Nephron (organoid): ENCODE measurements around the gene MSANTD1.
A peak's percentile ranks its signal among the peaks of the same experiment; 100 is the strongest.

ENCODE experiments used
- H3K27ac Mint-ChIP-seq, 3 experiments: 2 replicates each; pipeline ENCODE4 v1.8.0; 2020; ENCODE audit warnings: mixed read lengths in 3 of 3, mild to moderate bottlenecking in 2 of 3, moderate library complexity in 1 of 3
- H3K27me3 Mint-ChIP-seq: 2 replicates; pipeline ENCODE4 v1.8.0; 2021; ENCODE audit warnings: low read depth, mild to moderate bottlenecking, moderate library complexity, mixed read lengths
- H3K36me3 Mint-ChIP-seq: 2 replicates; pipeline ENCODE4 v1.8.0; 2020; ENCODE audit warnings: low read depth, mixed read lengths
- H3K4me1 Mint-ChIP-seq: 2 replicates; pipeline ENCODE4 v1.8.0; 2020; ENCODE audit warnings: mixed read lengths
- H3K4me3 Mint-ChIP-seq, 3 experiments: 2 replicates each; pipeline ENCODE4 v1.8.0; 2020; ENCODE audit warnings: mild to moderate bottlenecking in 3 of 3, mixed read lengths in 3 of 3, moderate library complexity in 2 of 3
- H3K9me3 Mint-ChIP-seq: 2 replicates; pipeline ENCODE4 v1.8.0; 2020; ENCODE audit warnings: mixed read lengths
- CTCF ChIP-seq, 3 experiments: fragments of 200-600 bp; sonication (generic); IDR thresholded peaks; one replicate each; pipeline ENCODE4 v1.5.0; 2021; ENCODE audit warnings: antibody characterized with exemption in 3 of 3; ENCODE audit not compliant: unreplicated experiment in 3 of 3

MSANTD1 gene

GRCh38 chr4:3239303-3239702 is 9.7 kb upstream of the MSANTD1 start:
- Mint-ChIP-seq H3K9me3 (no peaks in the 10 kb centered on the region), H3K4me1 (peaks cover 38% of the 10 kb centered on the region), H3K4me3 (no peak overlapping the region), H3K36me3 (peaks cover 29% of the 10 kb centered on the region), H3K27me3 (peaks cover 4% of the 10 kb centered on the region), H3K27ac (no peak overlapping the region)
- TF ChIP-seq CTCF (IDR thresholded peaks at IDR 0.05; ENCODE audit: unreplicated experiment in 3 of 3), result no peak

GRCh38 chr4:3239998-3240920 is 8.7 kb upstream of the MSANTD1 start:
- Mint-ChIP-seq H3K4me1 (peaks cover 38% of the 10 kb centered on the region), H3K9me3 (no peaks in the 10 kb centered on the region), H3K27me3 (peaks cover 4% of the 10 kb centered on the region), H3K36me3 (peaks cover 23% of the 10 kb centered on the region), H3K27ac (no peak overlapping the region), H3K4me3 (no peak overlapping the region)
- TF ChIP-seq CTCF (IDR thresholded peaks at IDR 0.05; ENCODE audit: unreplicated experiment in 3 of 3), result no peak

- Mint-ChIP-seq H3K9me3 (no peaks in the 10 kb centered on the region), H3K4me3 (no peak overlapping the region), H3K27me3 (peaks cover 4% of the 10 kb centered on the region), H3K27ac (peak overlapping the region; percentile 73 to 89 (median 82)), H3K36me3 (peaks cover 23% of the 10 kb centered on the region), H3K4me1 (peaks cover 38% of the 10 kb centered on the region)
- TF ChIP-seq CTCF (IDR thresholded peaks at IDR 0.05; ENCODE audit: unreplicated experiment in 3 of 3), result no peak
Measured at GRCh38 chr4:3240936-3241522, 7.9 kb upstream of the MSANTD1 start.

- H3K4me1 Mint-ChIP-seq, result peaks cover 38% of the 10 kb centered on the region
- peaks cover 23% of the 10 kb centered on the region for H3K36me3 Mint-ChIP-seq
- no peak for TF ChIP-seq CTCF (IDR thresholded peaks at IDR 0.05; ENCODE audit: unreplicated experiment in 3 of 3)
Measured at GRCh38 chr4:3241898-3242524, 6.9 kb upstream of the MSANTD1 start.

GRCh38 chr4:3243136-3243780 is 5.7 kb upstream of the MSANTD1 start:
- Mint-ChIP-seq H3K9me3 (no peaks in the 10 kb centered on the region), H3K4me3 (no peak overlapping the region), H3K4me1 (peaks cover 36% of the 10 kb centered on the region), H3K36me3 (peaks cover 17% of the 10 kb centered on the region), H3K27me3 (peaks cover under 1% of the 10 kb centered on the region), H3K27ac (peak overlapping the region in 2 of 3 experiments; percentile 73 to 82)
- no peak for TF ChIP-seq CTCF (IDR thresholded peaks at IDR 0.05; ENCODE audit: unreplicated experiment in 3 of 3)

More at GRCh38 chr4:3241898-3242524, 6.9 kb upstream of the MSANTD1 start:
- Mint-ChIP-seq H3K4me3 (peak overlapping the region in 2 of 3 experiments; percentile 49 to 58), H3K9me3 (no peaks in the 10 kb centered on the region), H3K27ac (peak overlapping the region; percentile 73 to 89 (median 82)), H3K27me3 (peaks cover 4% of the 10 kb centered on the region)
